ENCODE results near the gene HTRA1.

HTRA1 gene

DNA sequence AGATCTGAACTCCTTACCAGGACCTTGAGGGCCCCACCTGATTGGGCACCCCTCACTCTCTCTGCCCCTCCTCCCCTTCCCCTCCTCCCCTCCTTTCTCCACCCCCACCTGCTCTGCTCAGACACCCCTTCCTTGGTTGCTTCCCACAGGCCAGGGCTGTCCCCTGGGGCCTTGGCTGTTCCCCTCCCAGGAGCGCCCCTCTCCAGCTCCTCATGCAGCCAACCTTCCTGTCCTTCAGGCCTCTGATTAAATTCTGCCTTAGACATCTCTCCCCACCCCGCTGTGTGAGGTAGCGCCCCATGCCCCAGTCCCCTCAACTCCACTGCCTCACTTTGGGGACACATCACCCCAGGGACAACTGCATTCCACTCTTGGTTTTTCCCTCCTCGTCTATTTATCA, 32.4 kb downstream of the HTRA1 start:
- no peaks in the 10 kb centered on the region for H3K36me3 ChIP-seq
- H3K4me3 ChIP-seq, result no peak overlapping the region
- no peaks in the 10 kb centered on the region for H3K9me3 ChIP-seq (replicated peaks in 1 of 11)
- no peak overlapping the region for H3K27ac ChIP-seq
- H3K4me2 ChIP-seq, result peak overlapping the region in 1 of 11 experiments; percentile 11; a peak in 1 of 22 replicates
- H3K4me1 ChIP-seq, result peaks cover 14 to 53% (median 27%) of the 10 kb centered on the region in 10 experiments; a peak in 19 of 20 replicates
- H4K20me1 ChIP-seq, result no peaks in the 10 kb centered on the region
- H3K27me3 ChIP-seq, result no peaks in the 10 kb centered on the region
- TF ChIP-seq Cebpa-rat (IDR thresholded peaks at IDR 0.05), result no peak
- H3K9ac ChIP-seq, result no peak overlapping the region

DNA sequence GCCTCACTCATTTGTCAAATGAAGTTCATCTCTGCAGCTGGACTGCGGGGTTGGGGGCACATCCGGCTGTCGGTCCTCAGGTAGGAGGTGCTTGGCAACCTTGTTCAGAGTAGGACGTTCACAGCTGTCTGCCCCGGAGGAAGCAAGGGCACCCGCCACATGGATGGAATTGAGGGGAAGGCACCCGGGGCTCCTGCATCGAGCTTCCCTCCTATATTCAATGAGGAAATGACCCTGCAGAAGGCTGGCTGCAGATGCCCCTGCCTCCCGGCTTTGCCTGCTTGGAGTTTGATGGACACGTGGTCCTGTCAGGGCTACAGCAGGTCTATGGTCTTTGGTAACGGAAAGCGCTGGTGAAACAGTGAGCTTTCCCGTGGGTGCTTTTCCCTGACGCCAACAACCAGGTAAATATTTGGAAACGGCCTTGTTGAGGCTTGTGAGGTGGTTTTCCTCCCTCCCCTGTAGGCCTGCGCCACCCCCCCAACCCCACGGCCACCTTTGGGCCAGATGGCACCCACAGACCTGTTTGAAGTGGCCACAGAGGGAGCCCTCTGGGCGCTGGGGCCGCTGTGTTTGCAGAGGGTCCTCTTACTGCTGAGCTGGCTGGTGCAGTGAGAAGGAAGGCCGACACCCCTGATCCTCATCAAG, 32.9 kb downstream of the HTRA1 start:
- no peak overlapping the region for H3K27ac ChIP-seq
- H4K20me1 ChIP-seq, result no peaks in the 10 kb centered on the region
- H3K9me3 ChIP-seq (replicated peaks in 1 of 11), result no peaks in the 10 kb centered on the region
- no peak overlapping the region for H3K4me3 ChIP-seq
- peaks cover 14 to 54% (median 30%) of the 10 kb centered on the region in 10 experiments; a peak in 19 of 20 replicates for H3K4me1 ChIP-seq
- H3K27me3 ChIP-seq, result no peaks in the 10 kb centered on the region
- no peak for TF ChIP-seq Cebpa-rat (IDR thresholded peaks at IDR 0.05)
- H3K36me3 ChIP-seq, result no peaks in the 10 kb centered on the region
- H3K9ac ChIP-seq, result no peak overlapping the region
- peak overlapping the region in 3 of 11 experiments; percentile 11 to 48 (median 39); a peak in 3 of 22 replicates for H3K4me2 ChIP-seq

DNA sequence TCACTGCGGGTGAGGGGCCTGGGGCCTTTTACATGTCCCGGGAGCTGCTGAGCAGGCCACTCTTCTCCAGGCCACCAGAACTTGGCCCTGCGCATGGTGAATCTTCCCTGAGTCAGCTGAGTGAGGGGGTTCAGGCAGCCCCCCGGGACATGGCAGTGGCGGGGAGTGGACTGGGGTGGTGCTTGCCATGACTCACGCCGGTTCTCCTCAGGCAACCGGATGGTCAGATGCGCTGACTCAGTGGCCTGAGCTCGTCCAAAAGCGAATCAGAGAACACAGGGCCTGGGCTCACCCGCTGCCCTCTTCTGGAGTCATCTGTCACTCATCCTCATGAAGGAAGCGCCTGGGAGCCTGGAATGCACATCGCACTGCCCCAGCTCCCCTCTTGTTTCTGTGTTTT, 33.5 kb downstream of the HTRA1 start:
- Histone ChIP-seq H3K4me3 (no peak overlapping the region), H3K27ac (no peak overlapping the region), H3K4me1 (peaks cover 14 to 59% (median 30%) of the 10 kb centered on the region in 10 experiments; a peak in 19 of 20 replicates), H3K27me3 (no peaks in the 10 kb centered on the region), H3K9ac (no peak overlapping the region), H3K4me2 (peak overlapping the region in 5 of 11 experiments; percentile 13 to 48 (median 35); a peak in 8 of 22 replicates), H3K36me3 (no peaks in the 10 kb centered on the region), H3K9me3 (replicated peaks in 1 of 11) (no peaks in the 10 kb centered on the region), H4K20me1 (no peaks in the 10 kb centered on the region)
- no peak for TF ChIP-seq Cebpa-rat (IDR thresholded peaks at IDR 0.05)

DNA sequence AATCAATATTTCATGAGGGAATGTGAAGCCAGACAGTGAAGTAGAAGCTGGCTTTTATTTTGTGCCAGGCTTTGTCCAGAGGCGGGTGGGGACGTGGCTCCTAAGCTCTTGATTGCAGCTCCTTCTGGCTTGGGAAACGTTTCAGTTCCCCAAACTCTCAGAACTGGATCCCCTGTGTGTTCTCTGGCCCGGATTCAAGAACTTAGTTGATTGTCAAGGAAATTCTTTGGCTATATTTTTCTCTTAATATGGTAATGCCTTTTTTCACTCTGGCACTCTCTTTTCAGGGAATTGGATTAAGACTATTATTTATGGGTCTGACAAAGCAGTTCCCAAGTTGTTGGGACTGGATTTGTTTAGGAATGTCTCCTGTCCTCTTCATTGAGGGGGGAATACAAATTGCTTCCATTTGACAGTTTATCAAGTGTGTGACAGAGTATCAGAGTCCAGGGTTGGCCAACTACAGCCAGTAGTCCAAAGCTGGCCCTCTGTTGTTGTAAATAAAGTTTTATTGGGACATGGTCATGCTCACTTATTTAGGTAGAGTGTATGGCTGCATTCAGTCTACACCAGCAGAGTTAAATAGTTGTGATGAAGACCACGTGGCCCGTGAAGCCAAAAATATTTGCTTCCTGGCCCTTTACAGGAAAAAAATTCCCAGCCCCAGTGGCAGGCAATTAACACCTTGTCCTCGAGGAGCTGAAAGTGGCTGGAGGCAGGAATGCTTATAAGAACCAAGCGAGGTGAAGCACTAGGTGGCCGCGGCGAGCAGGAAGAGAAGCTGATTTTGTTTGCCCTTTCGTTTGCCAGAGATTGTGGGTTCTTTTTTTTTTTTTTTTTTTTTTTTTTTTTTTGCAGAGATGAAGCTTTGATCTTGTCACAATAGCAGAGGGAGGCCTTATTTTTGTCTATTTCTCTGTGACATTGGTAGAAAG, 34.3 kb downstream of the HTRA1 start:
- Histone ChIP-seq H3K4me3 (no peak overlapping the region), H3K4me2 (peak overlapping the region in 6 of 11 experiments; percentile 13 to 48 (median 33); a peak in 9 of 22 replicates), H3K27ac (no peak overlapping the region)

DNA sequence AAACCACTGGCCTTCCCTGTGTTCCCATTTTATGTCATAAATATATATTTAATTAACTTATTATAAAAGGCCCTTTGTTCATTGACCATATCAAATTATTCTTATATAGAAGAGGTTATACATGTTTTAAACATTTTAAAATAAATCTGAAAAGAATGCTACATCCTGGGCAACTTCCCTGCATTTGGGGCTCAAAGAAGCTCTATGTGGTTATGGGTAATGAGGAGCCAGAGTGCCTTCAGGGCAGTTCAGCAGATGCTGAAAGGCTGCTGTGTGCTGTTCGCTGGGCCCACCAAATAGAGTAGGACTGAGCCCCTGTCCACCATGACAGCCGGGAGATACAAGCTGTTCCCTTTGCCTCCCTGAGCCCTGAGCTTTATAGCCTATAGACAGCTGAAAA, 35.9 kb downstream of the HTRA1 start:
- Histone ChIP-seq H3K36me3 (no peaks in the 10 kb centered on the region), H3K4me3 (no peak overlapping the region), H3K9ac (no peak overlapping the region), H3K9me3 (replicated peaks in 1 of 11) (no peaks in the 10 kb centered on the region), H3K4me1 (peaks cover 0 to 38% (median 19%) of the 10 kb centered on the region in 10 experiments; a peak in 13 of 20 replicates), H3K27me3 (no peaks in the 10 kb centered on the region), H3K27ac (no peak overlapping the region), H4K20me1 (no peaks in the 10 kb centered on the region), H3K4me2 (no peak overlapping the region)
- no peak for TF ChIP-seq Cebpa-rat (IDR thresholded peaks at IDR 0.05)

More for the DNA sequence above, 34.3 kb downstream of the HTRA1 start:
- H3K9ac ChIP-seq, result no peak overlapping the region
- no peak for TF ChIP-seq Cebpa-rat (IDR thresholded peaks at IDR 0.05)
- peaks cover 13 to 54% (median 28%) of the 10 kb centered on the region in 10 experiments; a peak in 19 of 20 replicates for H3K4me1 ChIP-seq
- no peaks in the 10 kb centered on the region for H3K9me3 ChIP-seq (replicated peaks in 1 of 11)
- H3K27me3 ChIP-seq, result no peaks in the 10 kb centered on the region
- no peaks in the 10 kb centered on the region for H3K36me3 ChIP-seq
- H4K20me1 ChIP-seq, result no peaks in the 10 kb centered on the region

DNA sequence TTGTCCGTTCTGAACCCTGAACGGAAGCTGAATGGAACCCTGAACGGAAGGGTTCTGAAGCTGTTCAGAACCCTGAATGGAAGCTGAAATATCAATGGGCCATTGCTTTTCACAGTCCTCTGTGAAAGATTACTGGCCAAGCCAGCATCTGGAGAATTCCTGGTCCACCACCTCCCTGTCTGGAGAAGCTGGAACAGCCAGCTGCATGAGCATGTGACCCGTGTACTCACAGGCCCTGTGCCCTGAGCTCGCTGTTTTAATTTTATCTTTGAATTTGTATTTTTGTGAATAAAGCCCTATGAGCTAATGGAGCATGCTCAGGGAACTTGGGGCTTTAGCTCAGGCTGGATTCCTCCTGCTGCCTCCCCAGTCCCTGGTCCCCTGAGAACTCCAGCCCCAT, 37.2 kb downstream of the HTRA1 start:
- Histone ChIP-seq H3K9ac (no peak overlapping the region), H4K20me1 (no peaks in the 10 kb centered on the region), H3K27ac (no peak overlapping the region), H3K4me1 (peaks cover 0 to 38% (median 19%) of the 10 kb centered on the region in 10 experiments; a peak in 13 of 20 replicates), H3K36me3 (no peaks in the 10 kb centered on the region), H3K4me3 (no peak overlapping the region), H3K4me2 (peak overlapping the region in 2 of 11 experiments; percentile 54 to 57; a peak in 3 of 22 replicates), H3K27me3 (no peaks in the 10 kb centered on the region), H3K9me3 (replicated peaks in 1 of 11) (no peaks in the 10 kb centered on the region)
- TF ChIP-seq Cebpa-rat (IDR thresholded peaks at IDR 0.05), result no peak

DNA sequence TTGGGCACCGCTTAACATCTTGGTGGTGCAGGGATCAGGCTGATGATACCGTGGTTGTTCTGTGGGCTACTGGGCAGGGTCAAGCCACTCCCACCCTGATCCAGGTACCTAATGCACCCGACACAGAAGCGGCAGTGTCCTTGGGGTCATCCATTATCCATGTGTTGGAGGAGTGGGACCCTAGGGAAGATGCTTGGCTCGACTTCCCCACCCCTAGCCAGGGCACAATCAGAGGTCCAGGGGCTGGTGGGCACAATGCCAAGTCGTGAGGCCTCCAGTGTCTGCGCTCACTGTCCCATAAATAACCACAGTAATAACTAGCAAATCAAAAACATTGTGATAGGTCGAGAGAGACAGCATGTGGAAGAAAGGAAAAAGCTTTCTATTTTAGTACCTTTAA, 37.7 kb downstream of the HTRA1 start:
- Histone ChIP-seq H3K27ac (no peak overlapping the region), H3K4me3 (no peak overlapping the region), H3K27me3 (no peaks in the 10 kb centered on the region), H3K9me3 (replicated peaks in 1 of 11) (no peaks in the 10 kb centered on the region), H3K9ac (no peak overlapping the region), H3K36me3 (no peaks in the 10 kb centered on the region), H3K4me1 (peaks cover 0 to 38% (median 16%) of the 10 kb centered on the region in 10 experiments; a peak in 14 of 20 replicates), H4K20me1 (no peaks in the 10 kb centered on the region), H3K4me2 (peak overlapping the region in 9 of 11 experiments; percentile 2 to 62 (median 21); a peak in 12 of 22 replicates)
- TF ChIP-seq Cebpa-rat (IDR thresholded peaks at IDR 0.05), result no peak

DNA sequence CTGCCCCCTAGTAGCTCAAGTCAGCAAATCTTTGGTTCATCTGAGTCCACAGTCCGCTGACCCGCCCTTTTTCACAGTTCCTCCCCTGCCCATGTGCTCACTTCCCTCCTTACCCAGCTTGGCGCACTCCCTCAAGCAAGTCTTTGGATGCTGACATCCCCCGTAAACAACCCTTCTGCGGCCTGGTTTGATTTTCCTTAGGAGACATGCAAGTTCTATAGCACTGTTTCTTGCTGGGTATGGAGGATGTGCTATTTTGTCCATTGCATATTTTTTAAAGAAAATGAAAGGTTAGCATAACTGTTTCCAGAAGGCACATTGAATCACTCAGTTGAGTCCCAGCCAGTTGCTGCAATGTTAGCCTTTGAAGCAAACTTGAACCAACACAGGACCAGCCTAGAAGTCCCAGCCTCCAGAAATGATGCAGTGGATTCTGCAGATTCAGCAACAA, 38.2 kb downstream of the HTRA1 start:
- Histone ChIP-seq H3K9me3 (replicated peaks in 1 of 11) (no peaks in the 10 kb centered on the region), H4K20me1 (no peaks in the 10 kb centered on the region), H3K36me3 (no peaks in the 10 kb centered on the region), H3K4me3 (no peak overlapping the region), H3K27me3 (no peaks in the 10 kb centered on the region), H3K9ac (no peak overlapping the region), H3K4me1 (peaks cover 0 to 34% (median 15%) of the 10 kb centered on the region in 10 experiments; a peak in 14 of 20 replicates), H3K27ac (no peak overlapping the region), H3K4me2 (peak overlapping the region in 9 of 11 experiments; percentile 2 to 62 (median 21); a peak in 10 of 22 replicates)
- no peak for TF ChIP-seq Cebpa-rat (IDR thresholded peaks at IDR 0.05)

DNA sequence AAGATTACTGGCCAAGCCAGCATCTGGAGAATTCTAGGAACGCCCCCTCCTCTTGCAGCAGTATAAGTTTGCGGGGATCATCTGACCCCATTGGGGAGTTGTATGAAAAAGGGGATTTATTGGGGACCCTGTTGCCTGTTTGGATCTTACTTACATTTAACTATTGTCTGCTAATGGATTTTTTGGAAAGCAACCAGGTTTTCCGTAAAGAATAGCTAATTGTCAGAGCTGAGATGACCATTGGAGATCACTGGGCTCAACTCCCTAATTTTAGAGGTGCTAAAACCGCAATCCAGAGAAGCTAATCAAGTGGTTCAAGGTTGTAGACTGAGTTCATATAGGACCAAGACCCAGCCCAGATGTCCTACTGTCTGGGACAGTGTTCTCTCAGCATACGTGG, 38.8 kb downstream of the HTRA1 start:
- Histone ChIP-seq H3K27ac (no peak overlapping the region), H3K9me3 (replicated peaks in 1 of 11) (no peaks in the 10 kb centered on the region), H3K36me3 (no peaks in the 10 kb centered on the region), H3K4me2 (0 out of 22 replicates have a peak overlapping the region, but pooled peaks of 1 of the 11 experiments have one; percentile 54), H3K27me3 (no peaks in the 10 kb centered on the region), H3K4me3 (no peak overlapping the region), H3K9ac (no peak overlapping the region), H3K4me1 (peaks cover 0 to 27% (median 14%) of the 10 kb centered on the region in 10 experiments; a peak in 14 of 20 replicates), H4K20me1 (no peaks in the 10 kb centered on the region)
- TF ChIP-seq Cebpa-rat (IDR thresholded peaks at IDR 0.05), result no peak
